D721Med (cell line): ENCODE results near the gene F7.
A peak's percentile ranks its signal among the peaks of the same experiment; 100 is the strongest.

Experiments used
- DNase-seq: peaks from one replicate; pipeline ENCODE4 v3.0.0; 2011; ENCODE audit warnings: low spot score; ENCODE audit not compliant: insufficient read length
- FAIRE-seq: peaks from 2 replicates; lab custom pipeline; 2011; peaks lifted over from hg19 to GRCh38; lab: Jason Lieb, UNC
- TF ChIP-seq, protein P1 (sequence below): IDR thresholded peaks from 2 replicates; pipeline ENCODE4 v1.5.1; 2012; ENCODE audit warnings: mild to moderate bottlenecking, control low read depth; ENCODE audit not compliant: insufficient read depth; ENCODE audit errors: missing control alignments

Gene F7

DNA sequence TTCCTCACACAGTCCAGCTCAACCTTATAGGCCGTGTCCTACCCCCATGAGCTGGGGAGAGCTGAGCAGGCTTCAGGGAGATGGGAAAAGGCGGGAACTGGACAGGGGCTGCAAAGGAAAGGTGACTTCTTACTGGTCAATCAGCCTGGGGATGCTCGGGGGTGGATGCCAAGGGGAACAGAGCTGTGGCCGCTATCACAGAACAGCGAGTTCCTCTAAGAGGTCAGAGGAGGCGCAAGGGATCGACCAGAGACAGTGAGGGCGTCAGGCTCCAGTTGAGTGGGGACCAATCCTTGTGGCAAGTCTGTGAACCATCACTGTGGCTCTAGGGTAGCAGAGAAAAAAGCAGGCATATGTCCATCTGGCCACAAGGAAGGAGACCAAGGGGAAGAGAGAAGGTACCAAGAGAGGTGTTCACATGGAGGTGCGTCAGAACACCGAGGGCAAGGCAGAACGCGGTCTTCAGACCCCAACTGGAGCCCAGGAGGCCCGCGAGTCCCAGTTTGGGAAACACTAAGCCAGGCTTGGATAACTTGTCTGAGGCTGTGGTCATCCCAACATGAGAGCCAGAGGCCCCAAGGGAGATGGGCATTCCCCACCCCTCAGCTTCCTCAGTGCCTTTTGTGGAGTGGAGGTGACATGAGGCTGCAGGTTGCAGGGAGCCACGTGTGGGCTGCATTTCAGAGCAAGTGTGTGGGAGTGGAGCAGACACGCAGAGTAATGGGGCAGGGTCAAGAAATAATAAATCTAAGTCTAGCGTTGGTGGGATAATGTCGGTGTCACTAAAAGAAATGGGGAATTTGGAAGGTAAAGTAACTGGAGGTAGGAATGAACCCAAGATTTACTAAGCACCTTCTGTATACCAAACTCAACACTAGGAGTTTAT is 20.9 kb downstream of the F7 start:
- FAIRE-seq: no peak
- TF ChIP-seq, protein P1, sequence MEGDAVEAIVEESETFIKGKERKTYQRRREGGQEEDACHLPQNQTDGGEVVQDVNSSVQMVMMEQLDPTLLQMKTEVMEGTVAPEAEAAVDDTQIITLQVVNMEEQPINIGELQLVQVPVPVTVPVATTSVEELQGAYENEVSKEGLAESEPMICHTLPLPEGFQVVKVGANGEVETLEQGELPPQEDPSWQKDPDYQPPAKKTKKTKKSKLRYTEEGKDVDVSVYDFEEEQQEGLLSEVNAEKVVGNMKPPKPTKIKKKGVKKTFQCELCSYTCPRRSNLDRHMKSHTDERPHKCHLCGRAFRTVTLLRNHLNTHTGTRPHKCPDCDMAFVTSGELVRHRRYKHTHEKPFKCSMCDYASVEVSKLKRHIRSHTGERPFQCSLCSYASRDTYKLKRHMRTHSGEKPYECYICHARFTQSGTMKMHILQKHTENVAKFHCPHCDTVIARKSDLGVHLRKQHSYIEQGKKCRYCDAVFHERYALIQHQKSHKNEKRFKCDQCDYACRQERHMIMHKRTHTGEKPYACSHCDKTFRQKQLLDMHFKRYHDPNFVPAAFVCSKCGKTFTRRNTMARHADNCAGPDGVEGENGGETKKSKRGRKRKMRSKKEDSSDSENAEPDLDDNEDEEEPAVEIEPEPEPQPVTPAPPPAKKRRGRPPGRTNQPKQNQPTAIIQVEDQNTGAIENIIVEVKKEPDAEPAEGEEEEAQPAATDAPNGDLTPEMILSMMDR: no peak
- no peak for DNase-seq

DNA sequence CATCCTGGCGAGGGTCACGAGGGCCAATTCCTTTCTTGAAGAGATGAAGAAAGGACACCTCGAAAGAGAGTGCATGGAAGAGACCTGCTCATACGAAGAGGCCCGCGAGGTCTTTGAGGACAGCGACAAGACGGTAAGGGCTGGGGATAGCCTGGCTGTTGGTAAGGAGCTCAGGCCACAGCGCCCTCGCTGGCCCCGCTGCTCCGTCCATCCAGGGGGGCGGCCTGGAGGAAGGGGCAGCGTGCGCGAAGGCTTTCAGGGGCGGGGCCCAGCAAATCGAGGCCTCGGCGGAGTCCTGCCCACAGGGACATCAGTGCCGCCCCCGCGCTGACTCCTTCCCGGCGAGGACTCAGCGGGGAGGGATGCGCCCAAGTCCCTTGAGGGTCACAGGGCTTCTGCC is 23.9 kb downstream of the F7 start:
- FAIRE-seq (no peak), DNase-seq (no peak)
- TF ChIP-seq, protein P1: no peak

DNA sequence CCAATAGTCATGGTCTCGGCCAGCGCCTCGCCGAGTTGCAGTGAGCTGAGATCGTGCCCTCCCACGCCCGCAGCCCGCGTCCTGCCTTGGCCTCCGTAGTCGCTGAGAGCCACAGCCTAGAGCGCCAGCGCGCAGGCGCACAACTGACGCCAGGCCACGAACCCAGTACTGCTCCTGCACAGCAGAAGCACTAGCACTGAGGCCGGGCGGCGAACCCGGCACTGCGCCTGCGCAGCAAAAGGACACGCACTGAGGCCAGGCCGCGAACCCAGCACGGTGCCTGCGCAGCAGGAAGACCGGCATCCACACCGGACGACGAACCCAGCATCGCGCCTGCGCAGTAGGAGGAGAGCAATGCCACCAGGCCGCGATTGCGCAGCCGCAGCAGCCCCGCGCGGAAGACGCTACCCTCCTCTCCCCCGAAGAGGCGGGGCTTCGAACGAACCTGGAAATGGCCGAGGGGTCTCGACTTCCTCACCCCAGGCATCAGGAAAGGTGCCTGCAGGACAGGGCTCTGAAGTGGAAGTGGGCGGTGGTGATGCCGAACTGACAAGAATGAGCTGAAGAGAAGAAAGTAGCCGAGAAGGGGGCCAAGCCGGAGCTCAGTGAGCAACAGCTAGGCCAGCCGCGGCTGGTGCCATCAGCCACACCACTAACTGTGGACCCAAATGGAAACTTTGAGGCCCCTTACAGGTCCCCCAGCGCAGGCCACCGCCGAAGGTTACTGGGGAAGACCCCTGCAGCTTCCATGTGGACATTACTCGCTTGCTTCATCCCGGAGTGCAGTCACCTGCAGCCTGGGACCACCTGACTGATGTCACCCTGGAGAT is 24.5 kb downstream of the F7 start:
- FAIRE-seq: no peak

DNA sequence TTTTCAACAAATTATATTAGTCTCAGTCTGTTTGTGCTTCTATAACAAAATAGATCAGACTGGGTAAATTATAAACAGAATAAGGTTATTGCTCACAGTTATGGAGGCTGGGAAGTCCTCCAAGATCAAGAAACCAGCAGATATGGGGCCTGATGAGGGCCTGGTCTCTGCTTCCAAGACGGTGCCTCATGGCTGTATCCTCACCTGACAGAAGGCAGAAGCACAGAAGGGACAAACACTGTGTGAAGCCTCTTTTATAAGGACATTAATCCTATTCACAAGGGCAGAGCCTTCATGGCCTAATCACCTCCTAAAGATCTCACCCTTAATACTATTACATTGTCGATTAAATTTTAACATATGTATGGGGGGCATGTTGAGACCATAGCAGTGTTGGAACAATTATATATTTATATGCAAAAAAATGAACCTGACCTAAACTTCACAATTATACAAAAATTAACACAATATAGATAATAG is 29.7 kb downstream of the F7 start:
- TF ChIP-seq, protein P1: no peak
- FAIRE-seq (peak; percentile 29), DNase-seq (no peak)

More for the DNA sequence above, 24.5 kb downstream of the F7 start:
- DNase-seq: no peak
- TF ChIP-seq, protein P1: no peak

DNA sequence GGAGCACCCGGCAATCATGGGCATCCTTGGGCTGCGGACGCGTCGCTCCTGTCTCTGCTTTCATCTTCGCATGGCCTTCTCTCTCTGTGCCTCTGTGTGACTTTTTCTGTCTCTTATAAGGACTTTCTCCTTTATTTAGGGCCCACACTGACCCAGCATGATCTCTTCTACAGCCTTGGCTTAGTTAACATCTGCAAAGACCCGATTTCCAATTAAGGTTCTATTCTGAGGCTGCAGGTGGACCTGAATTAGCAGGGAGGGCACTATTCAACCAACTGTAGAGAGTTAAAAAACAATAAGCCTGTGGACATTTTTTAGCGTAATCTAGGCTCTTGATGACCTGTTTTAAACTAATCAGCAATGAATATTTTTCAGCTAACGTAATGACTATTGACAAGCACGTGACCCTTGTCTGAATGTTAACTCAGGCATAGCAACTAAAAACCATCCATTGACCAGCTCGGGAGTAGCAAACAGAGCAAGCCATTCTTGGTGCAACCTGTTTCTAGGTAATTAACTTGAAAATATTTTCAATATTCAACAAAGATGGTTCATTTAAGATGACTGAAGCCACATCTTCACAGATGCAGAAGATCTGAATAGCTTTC is 32.2 kb downstream of the F7 start:
- TF ChIP-seq, protein P1: no peak
- FAIRE-seq: no peak
- no peak for DNase-seq

DNA sequence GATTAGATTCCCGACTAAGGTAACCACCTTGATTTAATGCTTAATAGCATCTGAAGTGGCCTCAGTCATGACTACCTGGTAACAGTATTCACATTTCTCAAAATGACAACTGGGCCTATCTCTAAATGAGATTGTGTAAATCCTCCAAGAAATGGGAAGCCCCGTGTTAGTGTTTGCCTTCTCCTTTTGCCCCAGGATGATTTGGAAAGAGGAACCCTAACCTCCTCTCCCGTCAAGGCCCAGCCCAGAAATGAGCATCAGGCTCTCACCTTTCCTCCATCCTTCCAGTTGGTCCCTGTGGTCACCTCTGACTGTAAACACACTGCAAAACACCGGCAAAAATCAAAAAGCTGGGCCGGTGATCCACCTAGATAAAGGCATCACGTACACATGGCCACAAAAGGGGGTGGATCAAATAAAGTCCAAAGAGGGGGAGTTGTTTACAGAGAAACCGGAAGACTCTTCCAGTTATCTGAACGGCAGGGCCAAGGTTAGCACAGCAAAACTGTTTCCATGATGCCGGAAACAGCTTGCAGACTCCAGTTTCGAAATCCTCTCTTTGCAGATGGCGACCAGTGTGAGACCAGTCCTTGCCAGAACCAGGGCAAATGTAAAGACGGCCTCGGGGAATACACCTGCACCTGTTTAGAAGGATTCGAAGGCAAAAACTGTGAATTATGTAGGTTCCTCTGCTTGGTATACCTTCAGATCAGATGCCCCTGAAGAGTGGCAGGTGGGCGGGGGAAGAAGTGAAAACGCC is 33.4 kb downstream of the F7 start:
- TF ChIP-seq, protein P1: no peak
- DNase-seq (no peak), FAIRE-seq (no peak)
